BJ (cell line): ENCODE results near the gene PLD4. TPM values are rescaled to one million over a fixed set of nuclear protein-coding genes. Genes with fewer than 3 reads are reported as not detected.
"Not testable (repeated sequence)": the region's sequence is repeated elsewhere in the genome, so short reads cannot be mapped to it uniquely, and the experiment has no call there.

Experiments
- CTCF ChIA-PET: fragments of 350-600 bp; formaldehyde crosslinking; extraction: SDS; loops from one replicate; lab custom pipeline; 2021; ENCODE audit warnings: antibody characterized with exemption, inconsistent platforms; lab: Yijun Ruan, JAX
- POLR2A ChIA-PET: fragments of 300-600 bp; sonication (Branson Sonifier 250); formaldehyde crosslinking; extraction: SDS; loops from one replicate; lab custom pipeline; 2021; ENCODE audit warnings: antibody characterized with exemption; lab: Charles Lee
- DNase-seq: peaks from one replicate; pipeline ENCODE4 v3.0.0-alpha.2; 2011; ENCODE audit warnings: low read depth
- H3K27me3 ChIP-seq: 2 replicates; pipeline ENCODE4 v1.6.0; 2011; ENCODE audit warnings: low read length; ENCODE audit not compliant: control insufficient read depth, insufficient read depth
- H3K36me3 ChIP-seq: 2 replicates; pipeline ENCODE4 v1.5.1; 2011; ENCODE audit warnings: low read length; ENCODE audit not compliant: control insufficient read depth, insufficient read depth
- H3K4me3 ChIP-seq: 2 replicates; pipeline ENCODE4 v1.5.1; 2011; ENCODE audit warnings: low read depth, mild to moderate bottlenecking, control low read depth, low read length
- CTCF ChIP-seq: IDR thresholded peaks from 2 replicates; pipeline ENCODE4 v1.5.1; 2011; ENCODE audit warnings: low read depth, mild to moderate bottlenecking, control low read depth, inconsistent platforms, low read length, moderate library complexity; ENCODE audit not compliant: insufficient read depth
- polyA plus RNA-seq: library from polyadenylated mRNA; depleted of rRNA; stranded (reverse); fragments of >200 nt; gene quantifications from 2 replicates; pipeline ENCODE4 v1.2.3, GENCODE V29; 2011

The PLD4 gene
- polyA plus RNA-seq, 1 experiment: 0.02 TPM

DNA sequence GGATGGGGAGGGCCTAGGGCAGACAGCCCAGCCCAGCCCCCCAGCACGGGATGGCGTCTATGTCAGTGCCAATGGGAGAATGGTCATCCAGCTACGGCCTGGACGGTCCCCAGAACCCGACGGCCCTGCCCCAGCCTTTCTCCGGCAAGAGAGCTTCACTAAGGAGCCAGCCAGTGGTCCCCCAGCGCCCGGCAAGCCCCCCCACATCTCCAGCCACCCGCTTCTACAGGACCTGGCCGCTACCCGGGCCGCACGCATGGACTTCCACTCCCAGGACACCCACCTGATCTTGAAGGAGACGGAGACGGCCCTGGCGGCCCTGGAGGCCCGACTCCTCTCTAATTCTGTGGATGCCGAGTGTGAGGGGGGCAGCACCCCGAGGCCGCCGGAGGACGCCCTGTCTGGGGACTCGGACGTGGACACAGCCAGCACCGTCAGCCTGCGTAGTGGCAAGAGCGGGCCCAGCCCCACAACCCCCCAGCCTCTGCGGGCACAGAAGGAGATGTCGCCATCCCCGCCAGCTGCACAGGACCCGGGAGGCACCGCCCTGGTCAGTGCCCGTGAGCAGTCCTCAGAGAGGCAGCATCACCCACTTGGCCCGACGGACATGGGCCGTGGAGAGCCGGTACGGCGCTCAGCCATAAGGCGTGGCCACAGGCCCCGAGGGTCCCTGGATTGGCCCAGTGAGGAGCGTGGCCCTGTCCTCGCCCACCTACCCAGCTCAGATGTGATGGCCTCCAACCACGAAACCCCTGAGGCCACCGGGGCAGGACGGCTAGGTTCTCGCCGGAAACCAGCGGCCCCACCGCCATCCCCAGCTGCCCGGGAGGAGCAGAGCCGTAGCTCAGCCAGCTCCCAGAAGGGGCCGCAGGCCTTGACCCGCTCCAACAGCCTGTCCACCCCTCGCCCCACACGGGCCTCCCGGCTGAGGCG is 37.7 kb upstream of the PLD4 start:
- H3K36me3 ChIP-seq: peaks cover 28% of the 10 kb centered on the region
- POLR2A ChIA-PET: no interaction called here
- H3K4me3 ChIP-seq: no peak overlapping the region

GRCh38 chr14:104887623-104888488 is 36.8 kb upstream of the PLD4 start:
- Histone ChIP-seq H3K27me3 (no peaks in the 10 kb centered on the region), H3K4me3 (no peak overlapping the region), H3K36me3 (peaks cover 28% of the 10 kb centered on the region)
- DNase-seq: no peak
- CTCF ChIA-PET: interaction anchor here (0.6 to 1.5 kb wide), 3 partner anchors 9 to 158 kb away, joined by 3 to 5 read pairs (median 3); no protein-coding TSS in a partner anchor
- POLR2A ChIA-PET: no interaction called here
- TF ChIP-seq CTCF: no peak

More for the DNA sequence above, 37.7 kb upstream of the PLD4 start:
- TF ChIP-seq CTCF: no peak
- DNase-seq: no peak
- CTCF ChIA-PET: interaction anchor here (0.6 to 1.5 kb wide), 2 partner anchors 11 to 159 kb away, joined by 3 to 5 read pairs; no protein-coding TSS in a partner anchor
- no peaks in the 10 kb centered on the region for H3K27me3 ChIP-seq

- Histone ChIP-seq H3K4me3 (no peak overlapping the region), H3K36me3 (peaks cover 27% of the 10 kb centered on the region), H3K27me3 (no peaks in the 10 kb centered on the region)
- POLR2A ChIA-PET: no interaction called here
- CTCF ChIA-PET: interaction anchor here (1.0 to 1.5 kb wide), 2 partner anchors 10 to 157 kb away, joined by 3 to 5 read pairs; no protein-coding TSS in a partner anchor
- DNase-seq: no peak
- TF ChIP-seq CTCF: no peak
Observed at GRCh38 chr14:104888489-104889374, 35.9 kb upstream of the PLD4 start.

- no peak overlapping the region for H3K4me3 ChIP-seq
- ChIA-PET CTCF (no interaction called here), POLR2A (no interaction called here)
- H3K36me3 ChIP-seq: peaks cover 27% of the 10 kb centered on the region
- no peak for DNase-seq
- TF ChIP-seq CTCF: no peak
- H3K27me3 ChIP-seq: no peaks in the 10 kb centered on the region
Observed at GRCh38 chr14:104889375-104889757, 35.3 kb upstream of the PLD4 start.

GRCh38 chr14:104890292-104890691 is 34.4 kb upstream of the PLD4 start:
- CTCF ChIA-PET, H3K27me3 ChIP-seq, POLR2A ChIA-PET, DNase-seq, H3K4me3 ChIP-seq: not testable (repeated sequence)
- peaks cover 27% of the 10 kb centered on the region for H3K36me3 ChIP-seq
